HEK293 (cell line): ENCODE results near the gene DOK3.

ENCODE experiments used
- CTCF ChIA-PET: fragments of 350-600 bp; formaldehyde crosslinking; extraction: SDS; loops from one replicate; lab custom pipeline; 2021; ENCODE audit warnings: antibody characterized with exemption; lab: Yijun Ruan, JAX
- POLR2A ChIA-PET: fragments of 300-600 bp; formaldehyde crosslinking; extraction: SDS; loops from one replicate; lab custom pipeline; 2020; ENCODE audit warnings: antibody characterized with exemption, inconsistent platforms; lab: Yijun Ruan, JAX
- H3K27ac ChIP-seq: fragments of 200-500 bp; sonication (Bioruptor generic); 2 replicates; pipeline ENCODE4 v1.5.1; 2014; ENCODE audit warnings: low read depth, low read length, control low read depth, inconsistent platforms; ENCODE audit errors: extremely low read depth
- H3K36me3 ChIP-seq, 2 experiments: fragments of 200-500 bp in 1 of 2; sonication (Bioruptor generic) in 1 of 2; 1 replicate in 1 of 2; 2 replicates in 1 of 2; pipeline ENCODE4 v1.5.1; 2014 to 2017; ENCODE audit warnings: inconsistent platforms in 2 of 2, low read length in 2 of 2; ENCODE audit not compliant: control insufficient read depth in 2 of 2, insufficient read depth in 1 of 2
- H3K4me1 ChIP-seq: fragments of 200-500 bp; sonication (Bioruptor generic); 2 replicates; pipeline ENCODE4 v1.5.1; 2014; ENCODE audit warnings: mild to moderate bottlenecking, low read length, inconsistent platforms; ENCODE audit not compliant: control insufficient read depth, insufficient read depth
- H3K4me3 ChIP-seq: 2 replicates; pipeline ENCODE4 v1.5.1; 2011; ENCODE audit warnings: low read depth, mild to moderate bottlenecking, control low read depth, low read length, moderate library complexity
- H3K9me3 ChIP-seq: fragments of 200-500 bp; sonication (Bioruptor generic); 2 replicates; pipeline ENCODE4 v1.5.1; 2014; ENCODE audit warnings: low read depth, low read length, inconsistent platforms; ENCODE audit not compliant: control insufficient read depth, insufficient read depth
- AEBP2 ChIP-seq: fragments of 450-650 bp; formaldehyde crosslinking; IDR thresholded peaks from 2 replicates; pipeline ENCODE4 v1.5.1; 2016; ENCODE audit warnings: missing biosample characterization, missing genetic modification characterization, borderline replicate concordance
- GLI2 ChIP-seq: fragments of 450-650 bp; formaldehyde crosslinking; IDR thresholded peaks from 2 replicates; pipeline ENCODE4; 2017; ENCODE audit warnings: missing biosample characterization, missing genetic modification characterization, low read depth, borderline replicate concordance
- GLIS2 ChIP-seq: fragments of 450-650 bp; formaldehyde crosslinking; IDR thresholded peaks from 2 replicates; pipeline ENCODE4 v1.5.1; 2016; ENCODE audit warnings: missing biosample characterization, missing genetic modification characterization
- SETDB1 ChIP-seq: IDR thresholded peaks from one replicate; pipeline ENCODE4 v1.6.1; 2017; ENCODE audit warnings: mild to moderate bottlenecking, low read length, moderate library complexity, mixed read lengths; ENCODE audit not compliant: insufficient read length
- ZFP3 ChIP-seq: fragments of 450-650 bp; formaldehyde crosslinking; IDR thresholded peaks from 2 replicates; pipeline ENCODE4 v1.5.1; 2016; ENCODE audit warnings: low read depth, missing biosample characterization, missing genetic modification characterization
- ZNF114 ChIP-seq: fragments of 450-650 bp; formaldehyde crosslinking; IDR thresholded peaks from 2 replicates; pipeline ENCODE4 v1.5.0; 2017; ENCODE audit warnings: missing biosample characterization, missing genetic modification characterization
- ZNF138 ChIP-seq: fragments of 450-650 bp; formaldehyde crosslinking; IDR thresholded peaks from 2 replicates; pipeline ENCODE4 v1.5.1; 2016; ENCODE audit warnings: missing biosample characterization, missing genetic modification characterization, borderline replicate concordance
- ZNF148 ChIP-seq: fragments of 450-650 bp; formaldehyde crosslinking; IDR thresholded peaks from 2 replicates; pipeline ENCODE4 v1.5.0; 2017; ENCODE audit warnings: missing biosample characterization, missing genetic modification characterization, borderline replicate concordance
- ZNF157 ChIP-seq: fragments of 450-650 bp; formaldehyde crosslinking; IDR thresholded peaks from 2 replicates; pipeline ENCODE4 v1.5.1; 2016; ENCODE audit warnings: missing biosample characterization, missing genetic modification characterization
- ZNF18 ChIP-seq: fragments of 450-650 bp; formaldehyde crosslinking; IDR thresholded peaks from 2 replicates; pipeline ENCODE4 v1.5.1; 2016; ENCODE audit warnings: missing biosample characterization, missing genetic modification characterization
- ZNF211 ChIP-seq: fragments of 450-650 bp; formaldehyde crosslinking; IDR thresholded peaks from 2 replicates; pipeline ENCODE4 v1.5.1; 2016; ENCODE audit warnings: low read depth, missing biosample characterization, missing genetic modification characterization
- ZNF501 ChIP-seq: fragments of 450-650 bp; formaldehyde crosslinking; IDR thresholded peaks from 2 replicates; pipeline ENCODE4 v1.5.1; 2016; ENCODE audit warnings: missing biosample characterization, missing genetic modification characterization
- ZNF521 ChIP-seq: fragments of 450-650 bp; formaldehyde crosslinking; IDR thresholded peaks from 2 replicates; pipeline ENCODE4 v1.5.1; 2017; ENCODE audit warnings: missing biosample characterization, mild to moderate bottlenecking, missing genetic modification characterization
- ZNF580 ChIP-seq: fragments of 450-650 bp; formaldehyde crosslinking; IDR thresholded peaks from 2 replicates; pipeline ENCODE4 v1.5.1; 2016; ENCODE audit warnings: missing biosample characterization, missing genetic modification characterization
- ZNF585B ChIP-seq: fragments of 450-650 bp; formaldehyde crosslinking; IDR thresholded peaks from 2 replicates; pipeline ENCODE4 v1.5.1; 2016; ENCODE audit warnings: missing biosample characterization, missing genetic modification characterization
- ZNF747 ChIP-seq: fragments of 450-650 bp; formaldehyde crosslinking; IDR thresholded peaks from 2 replicates; pipeline ENCODE4 v1.5.1; 2016; ENCODE audit warnings: missing biosample characterization, missing genetic modification characterization
- ZNF785 ChIP-seq: fragments of 450-650 bp; formaldehyde crosslinking; IDR thresholded peaks from 2 replicates; pipeline ENCODE4 v1.5.1; 2016; ENCODE audit warnings: missing biosample characterization, missing genetic modification characterization
- ZSCAN16 ChIP-seq: fragments of 450-650 bp; formaldehyde crosslinking; IDR thresholded peaks from 2 replicates; pipeline ENCODE4 v1.5.1; 2016; ENCODE audit warnings: missing biosample characterization, missing genetic modification characterization
- TF ChIP-seq, protein P1 (sequence below): fragments of 450-650 bp; formaldehyde crosslinking; IDR thresholded peaks from 2 replicates; pipeline ENCODE4 v1.5.1; 2017; ENCODE audit warnings: missing biosample characterization, missing genetic modification characterization
- TF ChIP-seq, protein P2 (sequence below): fragments of 450-650 bp; IDR thresholded peaks from 2 replicates; pipeline ENCODE4 v1.5.1; 2018; ENCODE audit warnings: missing biosample characterization, missing genetic modification characterization

DOK3 gene

GRCh38 chr5:177467436-177467835 lies 42.2 kb downstream of the DOK3 start (continued):
- no peak for TF ChIP-seq ZNF521 (tag by site-specific recombination)

- ChIA-PET CTCF (interaction anchor here (1.3 kb wide), 1 partner anchor 11 kb away, joined by 5 read pairs; no protein-coding TSS in a partner anchor), POLR2A (interaction anchor here (1.2 to 2.0 kb wide), 3 partner anchors 9 to 31 kb away, joined by 3 to 8 read pairs (median 3); partner anchors contain the start of gene PDLIM7)
- Histone ChIP-seq H3K4me1 (no peaks in the 10 kb centered on the region), H3K9me3 (no peaks in the 10 kb centered on the region), H3K4me3 (no peak overlapping the region), H3K27ac (no peak overlapping the region), H3K36me3 (peaks cover 15 to 75% of the 10 kb centered on the region in 2 experiments; a peak in 2 of 3 replicates)
- TF ChIP-seq GLIS2, result no peak
- TF ChIP-seq, protein P1, sequence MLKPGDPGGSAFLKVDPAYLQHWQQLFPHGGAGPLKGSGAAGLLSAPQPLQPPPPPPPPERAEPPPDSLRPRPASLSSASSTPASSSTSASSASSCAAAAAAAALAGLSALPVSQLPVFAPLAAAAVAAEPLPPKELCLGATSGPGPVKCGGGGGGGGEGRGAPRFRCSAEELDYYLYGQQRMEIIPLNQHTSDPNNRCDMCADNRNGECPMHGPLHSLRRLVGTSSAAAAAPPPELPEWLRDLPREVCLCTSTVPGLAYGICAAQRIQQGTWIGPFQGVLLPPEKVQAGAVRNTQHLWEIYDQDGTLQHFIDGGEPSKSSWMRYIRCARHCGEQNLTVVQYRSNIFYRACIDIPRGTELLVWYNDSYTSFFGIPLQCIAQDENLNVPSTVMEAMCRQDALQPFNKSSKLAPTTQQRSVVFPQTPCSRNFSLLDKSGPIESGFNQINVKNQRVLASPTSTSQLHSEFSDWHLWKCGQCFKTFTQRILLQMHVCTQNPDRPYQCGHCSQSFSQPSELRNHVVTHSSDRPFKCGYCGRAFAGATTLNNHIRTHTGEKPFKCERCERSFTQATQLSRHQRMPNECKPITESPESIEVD (tag by site-specific recombination), result no peak
- TF ChIP-seq ZSCAN16 (tag by site-specific recombination), result no peak
- TF ChIP-seq, protein P2, sequence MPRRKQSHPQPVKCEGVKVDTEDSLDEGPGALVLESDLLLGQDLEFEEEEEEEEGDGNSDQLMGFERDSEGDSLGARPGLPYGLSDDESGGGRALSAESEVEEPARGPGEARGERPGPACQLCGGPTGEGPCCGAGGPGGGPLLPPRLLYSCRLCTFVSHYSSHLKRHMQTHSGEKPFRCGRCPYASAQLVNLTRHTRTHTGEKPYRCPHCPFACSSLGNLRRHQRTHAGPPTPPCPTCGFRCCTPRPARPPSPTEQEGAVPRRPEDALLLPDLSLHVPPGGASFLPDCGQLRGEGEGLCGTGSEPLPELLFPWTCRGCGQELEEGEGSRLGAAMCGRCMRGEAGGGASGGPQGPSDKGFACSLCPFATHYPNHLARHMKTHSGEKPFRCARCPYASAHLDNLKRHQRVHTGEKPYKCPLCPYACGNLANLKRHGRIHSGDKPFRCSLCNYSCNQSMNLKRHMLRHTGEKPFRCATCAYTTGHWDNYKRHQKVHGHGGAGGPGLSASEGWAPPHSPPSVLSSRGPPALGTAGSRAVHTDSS, result no peak
- TF ChIP-seq ZNF148 (tag by site-specific recombination), result no peak
- TF ChIP-seq ZNF785 (tag by site-specific recombination), result no peak
- TF ChIP-seq ZNF747 (tag by site-specific recombination), result no peak
- no peak for TF ChIP-seq ZNF585B (tag by site-specific recombination)
- TF ChIP-seq AEBP2 (tag by site-specific recombination), result no peak
- TF ChIP-seq ZNF138, result no peak
- no peak for TF ChIP-seq GLI2 (tag by site-specific recombination)
- no peak for TF ChIP-seq ZNF501 (tag by site-specific recombination)
- TF ChIP-seq ZFP3 (tag by site-specific recombination), result no peak
- TF ChIP-seq SETDB1, result no peak
- no peak for TF ChIP-seq ZNF18 (tag by site-specific recombination)
- no peak for TF ChIP-seq ZNF211
- no peak for TF ChIP-seq ZNF580
- TF ChIP-seq ZNF157 (tag by site-specific recombination), result no peak
- TF ChIP-seq ZNF114 (tag by site-specific recombination), result no peak
These were observed 42.8 kb downstream of the DOK3 start for GRCh38 chr5:177466861-177467260.
